HG02759 (cell line): ENCODE data around the gene ZNF740.
"Not testable (repeated sequence)": the region's sequence is repeated elsewhere in the genome, so short reads cannot be mapped to it uniquely, and the experiment has no call there.

Source experiments
- ATAC-seq: cut with Tn5 transposase; IDR thresholded peaks from one replicate; pipeline ENCODE4 v1.9.1; 2021; ENCODE audit warnings: mild to moderate bottlenecking, moderate library complexity; ENCODE audit not compliant: unreplicated experiment

ZNF740 gene

GRCh38 chr12:53193985-53194716 lies 13.6 kb downstream of the ZNF740 start:
- ATAC-seq, result no peak

- no peak for ATAC-seq
Observed at GRCh38 chr12:53194973-53195372, 14.5 kb downstream of the ZNF740 start.

- no peak for ATAC-seq
Observed at GRCh38 chr12:53195516-53196420, 15.2 kb downstream of the ZNF740 start.

DNA sequence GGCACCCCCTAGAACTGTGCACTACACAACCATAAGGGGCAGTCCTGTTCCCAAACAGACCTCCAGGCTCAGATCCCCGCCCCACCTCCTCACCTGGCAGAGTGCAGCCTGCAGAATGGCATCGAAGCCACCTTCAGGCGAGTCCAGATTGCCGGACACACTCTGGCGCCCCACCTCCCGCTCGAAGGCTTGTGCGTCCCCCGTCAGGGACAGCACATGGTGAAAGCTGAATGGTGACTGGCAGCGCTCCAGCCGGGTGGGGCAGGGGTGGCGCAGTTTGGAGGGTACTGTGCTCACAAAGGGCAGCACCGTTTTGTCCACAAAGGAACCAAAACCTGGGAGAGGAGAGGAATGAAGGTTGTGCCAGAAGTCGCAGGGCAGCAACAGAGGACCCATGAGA lies 16.0 kb downstream of the ZNF740 start:
- ATAC-seq, result no peak

GRCh38 chr12:53197011-53197640 lies 16.6 kb downstream of the ZNF740 start:
- ATAC-seq, result no peak

DNA sequence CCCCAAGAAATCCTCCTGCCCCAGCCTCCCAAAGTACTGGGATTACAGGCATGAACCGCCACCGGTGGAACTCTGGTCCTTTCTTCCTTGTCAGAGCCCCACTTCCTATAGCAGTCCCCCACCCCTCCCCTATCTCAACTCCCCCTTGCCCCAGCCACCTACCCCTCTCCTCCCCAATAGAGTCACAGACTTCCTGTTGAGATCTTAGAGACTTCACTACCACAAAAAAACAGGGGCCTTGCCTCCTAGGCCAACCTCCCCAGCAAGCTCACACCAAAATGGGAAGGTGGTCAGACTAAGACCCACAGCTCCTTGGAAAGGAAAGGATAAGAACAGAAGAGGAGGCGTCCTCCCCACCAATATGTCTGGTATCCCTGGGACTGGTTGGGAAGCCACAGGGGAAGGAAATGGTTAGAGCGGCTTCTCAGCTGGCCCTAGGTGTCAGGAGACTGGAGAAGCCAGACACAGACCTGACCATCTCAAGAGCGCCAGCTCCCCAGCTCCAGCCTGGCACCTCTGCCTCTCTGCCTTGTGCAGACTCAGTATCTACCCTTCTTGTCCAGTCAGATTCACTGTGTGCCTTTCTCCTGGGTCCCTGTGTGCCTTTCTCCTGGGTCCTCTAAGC lies 18.1 kb downstream of the ZNF740 start:
- ATAC-seq, result no peak

DNA sequence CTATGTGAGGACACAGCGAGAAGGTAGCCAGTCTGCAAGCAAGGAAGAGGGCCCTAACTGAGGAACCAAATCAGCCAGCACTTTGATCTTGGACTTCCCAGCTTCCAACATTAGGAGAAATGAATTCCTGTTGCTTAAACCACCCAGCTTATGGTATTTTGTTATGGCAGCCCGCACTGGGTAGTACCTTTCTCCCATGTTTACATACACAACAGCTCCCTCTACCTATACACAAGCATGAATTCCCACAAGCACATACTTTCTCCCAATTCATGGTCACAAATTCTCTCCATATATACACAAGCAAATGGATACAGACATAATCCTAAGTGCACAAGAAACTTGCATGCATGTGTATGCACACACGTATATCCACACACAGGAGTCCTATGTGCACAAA lies 19.2 kb downstream of the ZNF740 start:
- no peak for ATAC-seq

DNA sequence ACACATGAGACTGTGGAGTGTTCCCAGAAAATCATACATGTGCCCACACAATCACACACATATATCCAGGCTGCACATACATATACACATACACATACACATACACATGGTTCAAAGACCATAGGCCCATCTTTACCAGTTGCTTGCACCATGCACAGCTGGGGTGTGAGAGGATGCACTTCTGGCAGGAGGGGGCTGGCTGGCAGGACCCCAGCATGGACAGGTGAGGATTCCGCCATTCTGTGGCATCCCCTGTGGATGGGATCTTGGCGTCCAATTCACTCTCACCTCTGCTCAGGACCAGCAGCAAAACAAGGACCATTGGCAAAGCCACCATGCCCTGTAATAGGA lies 19.6 kb downstream of the ZNF740 start:
- peak; percentile 9 for ATAC-seq

- ATAC-seq, result peak; percentile 64
Observed at GRCh38 chr12:53200458-53201176, 20.1 kb downstream of the ZNF740 start.

- no peak for ATAC-seq
Observed at GRCh38 chr12:53201177-53201541, 20.6 kb downstream of the ZNF740 start.

DNA sequence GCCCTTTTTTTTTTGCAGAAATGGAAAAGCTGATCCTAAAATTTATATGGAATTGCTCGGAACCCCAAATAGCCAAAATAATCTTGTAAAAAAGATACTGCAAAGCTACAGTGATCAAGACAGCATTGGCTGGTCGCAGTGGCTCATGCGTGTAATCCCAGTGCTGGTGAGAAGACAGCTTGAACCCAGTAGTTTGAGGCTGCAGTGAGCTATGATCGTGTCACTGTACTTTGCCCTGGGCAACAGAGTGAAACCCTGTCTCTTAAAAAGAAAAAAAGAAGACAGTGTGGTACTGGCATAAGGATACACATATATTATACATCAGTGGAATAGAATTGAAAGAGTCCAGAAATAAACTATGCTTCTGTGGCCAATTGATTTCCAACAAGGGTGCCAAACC lies 21.1 kb downstream of the ZNF740 start:
- ATAC-seq, result no peak

GRCh38 chr12:53202316-53202715 lies 21.8 kb downstream of the ZNF740 start:
- ATAC-seq, result not testable (repeated sequence)

GRCh38 chr12:53204351-53204750 lies 23.8 kb downstream of the ZNF740 start:
- ATAC-seq, result no peak

GRCh38 chr12:53205747-53206419 lies 25.4 kb downstream of the ZNF740 start:
- ATAC-seq, result peak; percentile 82

- peak; percentile 46 for ATAC-seq
Observed at GRCh38 chr12:53207042-53207441, 26.5 kb downstream of the ZNF740 start, which contains the start of gene ITGB7. Gene ITGB7 (minus strand): TSS chr12:53207251. CDS start chr12:53200443, 6,808 bp downstream.

GRCh38 chr12:53208435-53208834 lies 27.9 kb downstream of the ZNF740 start:
- ATAC-seq, result no peak

DNA sequence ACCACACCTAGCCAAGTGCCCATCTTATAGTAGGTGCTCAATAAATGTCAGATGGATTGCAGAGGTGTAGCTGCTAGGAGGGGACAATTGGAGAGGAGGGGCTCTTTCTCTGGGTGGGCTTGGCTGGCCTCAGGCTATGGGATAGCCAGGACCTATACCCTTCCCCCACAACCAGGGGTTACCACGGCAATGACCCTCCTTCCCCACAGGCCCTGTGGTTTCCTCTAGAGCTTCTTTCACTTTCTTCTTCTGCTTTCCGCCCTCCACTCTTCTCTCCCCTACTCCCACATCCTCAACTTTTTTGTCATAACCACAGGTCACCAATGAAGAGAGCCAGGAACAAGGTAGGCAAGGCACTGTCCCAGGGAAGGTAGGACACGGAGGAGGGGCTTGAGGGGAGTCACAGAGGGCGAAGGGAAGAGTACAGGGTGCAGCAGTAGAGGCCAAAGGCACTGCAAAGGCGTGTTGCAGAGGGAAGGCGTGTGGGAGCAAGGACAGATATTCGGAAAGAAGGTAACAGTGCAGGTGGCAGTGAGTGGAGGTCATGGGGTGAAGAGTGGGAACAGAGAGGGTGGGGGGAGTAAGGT lies 28.4 kb downstream of the ZNF740 start:
- ATAC-seq, result peak; percentile 48

- ATAC-seq, result no peak
Observed at GRCh38 chr12:53210843-53211242, 30.3 kb downstream of the ZNF740 start.
